A673 (cell line): ENCODE results near the gene HACD1. TPM values are rescaled to one million over a fixed set of nuclear protein-coding genes. Genes with fewer than 3 reads are reported as not detected.

Source experiments
- BruUV-seq: library from RNA; stranded (reverse); fragments of 400-500 nt; replicated peaks from 2 replicates; lab custom pipeline; 2021; lab: Mats Ljungman, UMichigan
- CTCF ChIA-PET: fragments of 300-600 bp; sonication (Branson Sonifier 250); formaldehyde crosslinking; loops from one replicate; lab custom pipeline; 2022; ENCODE audit warnings: antibody characterized with exemption; lab: Charles Lee
- POLR2A ChIA-PET: fragments of 300-600 bp; sonication (Branson Sonifier 250); formaldehyde crosslinking; loops from one replicate; lab custom pipeline; 2022; ENCODE audit warnings: antibody characterized with exemption; ENCODE audit not compliant: low non-redundant PET; lab: Charles Lee
- DNase-seq: peaks from one replicate; pipeline ENCODE4 v3.0.0-alpha.2; 2015; ENCODE audit warnings: low spot score
- H3K27ac ChIP-seq: fragments of 200-600 bp; sonication (generic); 2 replicates; pipeline ENCODE4 v1.5.1; 2016; ENCODE audit warnings: mixed run types, low read depth, mild to moderate bottlenecking, mixed read lengths, antibody characterized with exemption, low read length; ENCODE audit not compliant: poor library complexity, severe bottlenecking
- H3K27me3 ChIP-seq: fragments of 200-600 bp; sonication (generic); replicated peaks from 2 replicates; pipeline ENCODE4 v1.6.1; 2017; ENCODE audit warnings: mixed run types, low read depth, mild to moderate bottlenecking, mixed read lengths, antibody characterized with exemption, low read length; ENCODE audit not compliant: insufficient read depth, poor library complexity
- H3K36me3 ChIP-seq: fragments of 200-600 bp; sonication (generic); 2 replicates; pipeline ENCODE4 v1.6.1; 2016; ENCODE audit warnings: mixed run types, mild to moderate bottlenecking, mixed read lengths, antibody characterized with exemption, low read length; ENCODE audit not compliant: insufficient read depth, poor library complexity, severe bottlenecking
- H3K4me1 ChIP-seq: fragments of 200-600 bp; sonication (generic); 2 replicates; pipeline ENCODE4 v1.6.1; 2017; ENCODE audit warnings: mixed run types, mild to moderate bottlenecking, mixed read lengths, antibody characterized with exemption, low read length; ENCODE audit not compliant: insufficient read depth, poor library complexity, severe bottlenecking
- H3K4me3 ChIP-seq: fragments of 200-600 bp; sonication (generic); 2 replicates; pipeline ENCODE4 v1.5.1; 2016; ENCODE audit warnings: low read depth, mixed run types, mild to moderate bottlenecking, mixed read lengths, low read length; ENCODE audit not compliant: poor library complexity, severe bottlenecking
- H3K9me3 ChIP-seq: fragments of 200-600 bp; sonication (generic); 2 replicates; pipeline ENCODE4 v1.6.1; 2016; ENCODE audit warnings: mixed run types, low read depth, mild to moderate bottlenecking, mixed read lengths, antibody characterized with exemption, low read length; ENCODE audit not compliant: poor library complexity, severe bottlenecking
- CTCF ChIP-seq: fragments of 300-800, 200-600 bp; sonication (generic); conservative IDR thresholded peaks from 2 replicates; pipeline ENCODE4 v1.5.1; 2017; ENCODE audit warnings: low read depth, mild to moderate bottlenecking, antibody characterized with exemption, low read length, moderate library complexity, mixed read lengths
- EZH2 ChIP-seq: fragments of 200-600 bp; sonication (generic); IDR thresholded peaks from 2 replicates; pipeline ENCODE4 v1.6.1; 2017; ENCODE audit warnings: borderline replicate concordance, low read depth, mild to moderate bottlenecking, mixed read lengths, antibody characterized with exemption, low read length; ENCODE audit not compliant: poor library complexity, severe bottlenecking
- intact Hi-C: fragments of 100-400 bp; cut with micrococcal nuclease; formaldehyde crosslinking; loops from one replicate; pipeline ENCODE4 v1.10.0; 2022; ENCODE audit not compliant: unreplicated experiment
- total RNA-seq: library from RNA; stranded (reverse); gene quantifications from 2 replicates; pipeline ENCODE4 v1.2.3, GENCODE V29; 2021

The HACD1 gene
- total RNA-seq, 1 experiment from 2014 or later, result 14.1 TPM

- no peaks in the 10 kb centered on the region for H3K27me3 ChIP-seq
- no peak for DNase-seq
- H3K4me1 ChIP-seq, result peaks cover 19% of the 10 kb centered on the region
- POLR2A ChIA-PET, result no interaction called here
- H3K9me3 ChIP-seq, result peaks cover 4% of the 10 kb centered on the region
- no TSS peak for BruUV-seq
- intact Hi-C loops, result no loop called here
- no peak overlapping the region for H3K27ac ChIP-seq
- H3K4me3 ChIP-seq, result no peak overlapping the region
- CTCF ChIA-PET, result no interaction called here
- TF ChIP-seq CTCF (no peak), EZH2 (no peak)
- H3K36me3 ChIP-seq, result peaks cover 4% of the 10 kb centered on the region
Observed at GRCh38 chr10:17648243-17649035, 31.3 kb upstream of the HACD1 start.

GRCh38 chr10:17647326-17647725 lies 30.2 kb upstream of the HACD1 start:
- intact Hi-C loops, result no loop called here
- Histone ChIP-seq H3K4me1 (peaks cover 23% of the 10 kb centered on the region), H3K4me3 (no peak overlapping the region), H3K27me3 (no peaks in the 10 kb centered on the region), H3K9me3 (no peaks in the 10 kb centered on the region), H3K27ac (no peak overlapping the region), H3K36me3 (no peaks in the 10 kb centered on the region)
- TF ChIP-seq CTCF (no peak), EZH2 (no peak)
- BruUV-seq, result no TSS peak
- CTCF ChIA-PET, result interaction anchor here (0.6 kb wide), 1 partner anchor 30 kb away, joined by 3 read pairs; no protein-coding TSS in a partner anchor
- POLR2A ChIA-PET, result interaction anchor here (0.6 kb wide), 2 partner anchors 262 to 323 kb away, joined by 3 read pairs; no protein-coding TSS in a partner anchor
- DNase-seq, result no peak

GRCh38 chr10:17645621-17646345 lies 28.6 kb upstream of the HACD1 start:
- TF ChIP-seq EZH2 (no peak), CTCF (no peak)
- no peak overlapping the region for H3K27ac ChIP-seq
- H3K27me3 ChIP-seq, result no peaks in the 10 kb centered on the region
- no peaks in the 10 kb centered on the region for H3K9me3 ChIP-seq
- no peaks in the 10 kb centered on the region for H3K36me3 ChIP-seq
- CTCF ChIA-PET, result no interaction called here
- peaks cover 16% of the 10 kb centered on the region for H3K4me1 ChIP-seq
- POLR2A ChIA-PET, result no interaction called here
- no TSS peak for BruUV-seq
- H3K4me3 ChIP-seq, result peak overlapping the region; percentile 79
- intact Hi-C loops, result no loop called here
- DNase-seq, result no peak
